ENCODE measurements around the gene SLC22A31.

- no peak for TF ChIP-seq POLR2AphosphoS5 (IDR thresholded peaks at IDR 0.05; ENCODE audit: low read depth, low read length)
- TF ChIP-seq TAF1 (IDR thresholded peaks at IDR 0.05; ENCODE audit: borderline replicate concordance, insufficient read depth, low read length), result no peak
- no peak for TF ChIP-seq SIN3A (IDR thresholded peaks at IDR 0.05; ENCODE audit: borderline replicate concordance, insufficient read depth, low read length)
- no peak for TF ChIP-seq REST (IDR thresholded peaks at IDR 0.05; ENCODE audit: insufficient read depth in 1 of 2, low read depth in 2 of 2, low read length in 2 of 2)
- TF ChIP-seq FOXP2 (optimal IDR thresholded peaks at IDR 0.05; ENCODE audit: borderline replicate concordance, extremely low read depth, extremely low read length, insufficient read depth), result no peak
Observed at GRCh38 chr16:89222931-89223330, 22.6 kb upstream of the SLC22A31 start.

Data from PFSK-1 (cell line).